ENCODE results near the gene PDE8A.
"Not testable (repeated sequence)": the region's sequence is repeated elsewhere in the genome, so short reads cannot be mapped to it uniquely, and the experiment has no call there.

The PDE8A gene

GRCh38 chr15:85174521-85174920 lies 192.9 kb downstream of the PDE8A start:
- no peak for DNase-seq (ENCODE audit: low read depth)

- not testable (repeated sequence) for DNase-seq (ENCODE audit: low read depth)
Observed at GRCh38 chr15:85177042-85177515, 195.4 kb downstream of the PDE8A start.

GRCh38 chr15:85178308-85178707 lies 196.7 kb downstream of the PDE8A start:
- DNase-seq (ENCODE audit: low read depth): no peak

GRCh38 chr15:85179700-85180099 lies 198.0 kb downstream of the PDE8A start:
- DNase-seq (ENCODE audit: low read depth): no peak

- DNase-seq (ENCODE audit: low read depth): not testable (repeated sequence)
Observed at GRCh38 chr15:85185350-85185749, 203.7 kb downstream of the PDE8A start.

GRCh38 chr15:85188171-85188577 lies 206.5 kb downstream of the PDE8A start:
- DNase-seq (ENCODE audit: low read depth): not testable (repeated sequence)
